Fibroblast of mammary gland (primary cell): ENCODE data around the gene SNCB.
A peak's percentile ranks its signal among the peaks of the same experiment; 100 is the strongest.

Experiments
- DNase-seq: peaks from one replicate; pipeline ENCODE4 v3.0.0-alpha.2; 2010; ENCODE audit warnings: low read depth
- H3K4me3 ChIP-seq: 2 replicates; pipeline ENCODE4 v1.5.1; 2011; ENCODE audit warnings: low read depth, mild to moderate bottlenecking, low read length, moderate library complexity; ENCODE audit not compliant: control insufficient read depth
- TF ChIP-seq, protein P1 (sequence below): conservative IDR thresholded peaks from 2 replicates; pipeline ENCODE4 v1.5.1; 2011; ENCODE audit warnings: low read depth, low read length, inconsistent platforms; ENCODE audit not compliant: control insufficient read depth, insufficient read depth

The SNCB gene

GRCh38 chr5:176656467-176656990 is 26.2 kb upstream of the SNCB start:
- H3K4me3 ChIP-seq, result no peak overlapping the region
- TF ChIP-seq, protein P1, sequence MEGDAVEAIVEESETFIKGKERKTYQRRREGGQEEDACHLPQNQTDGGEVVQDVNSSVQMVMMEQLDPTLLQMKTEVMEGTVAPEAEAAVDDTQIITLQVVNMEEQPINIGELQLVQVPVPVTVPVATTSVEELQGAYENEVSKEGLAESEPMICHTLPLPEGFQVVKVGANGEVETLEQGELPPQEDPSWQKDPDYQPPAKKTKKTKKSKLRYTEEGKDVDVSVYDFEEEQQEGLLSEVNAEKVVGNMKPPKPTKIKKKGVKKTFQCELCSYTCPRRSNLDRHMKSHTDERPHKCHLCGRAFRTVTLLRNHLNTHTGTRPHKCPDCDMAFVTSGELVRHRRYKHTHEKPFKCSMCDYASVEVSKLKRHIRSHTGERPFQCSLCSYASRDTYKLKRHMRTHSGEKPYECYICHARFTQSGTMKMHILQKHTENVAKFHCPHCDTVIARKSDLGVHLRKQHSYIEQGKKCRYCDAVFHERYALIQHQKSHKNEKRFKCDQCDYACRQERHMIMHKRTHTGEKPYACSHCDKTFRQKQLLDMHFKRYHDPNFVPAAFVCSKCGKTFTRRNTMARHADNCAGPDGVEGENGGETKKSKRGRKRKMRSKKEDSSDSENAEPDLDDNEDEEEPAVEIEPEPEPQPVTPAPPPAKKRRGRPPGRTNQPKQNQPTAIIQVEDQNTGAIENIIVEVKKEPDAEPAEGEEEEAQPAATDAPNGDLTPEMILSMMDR, result no peak
- no peak for DNase-seq

- TF ChIP-seq, protein P1, result no peak
- DNase-seq, result no peak
- H3K4me3 ChIP-seq, result no peak overlapping the region
These were observed 24.5 kb upstream of the SNCB start for GRCh38 chr5:176654856-176655255.

- peak; percentile 74 for DNase-seq
- TF ChIP-seq, protein P1, result no peak
- H3K4me3 ChIP-seq, result no peak overlapping the region
These were observed 23.4 kb upstream of the SNCB start for GRCh38 chr5:176653401-176654385.

GRCh38 chr5:176652136-176652535 is 21.8 kb upstream of the SNCB start:
- H3K4me3 ChIP-seq, result no peak overlapping the region
- DNase-seq, result peak; percentile 29
- TF ChIP-seq, protein P1, result no peak

DNA sequence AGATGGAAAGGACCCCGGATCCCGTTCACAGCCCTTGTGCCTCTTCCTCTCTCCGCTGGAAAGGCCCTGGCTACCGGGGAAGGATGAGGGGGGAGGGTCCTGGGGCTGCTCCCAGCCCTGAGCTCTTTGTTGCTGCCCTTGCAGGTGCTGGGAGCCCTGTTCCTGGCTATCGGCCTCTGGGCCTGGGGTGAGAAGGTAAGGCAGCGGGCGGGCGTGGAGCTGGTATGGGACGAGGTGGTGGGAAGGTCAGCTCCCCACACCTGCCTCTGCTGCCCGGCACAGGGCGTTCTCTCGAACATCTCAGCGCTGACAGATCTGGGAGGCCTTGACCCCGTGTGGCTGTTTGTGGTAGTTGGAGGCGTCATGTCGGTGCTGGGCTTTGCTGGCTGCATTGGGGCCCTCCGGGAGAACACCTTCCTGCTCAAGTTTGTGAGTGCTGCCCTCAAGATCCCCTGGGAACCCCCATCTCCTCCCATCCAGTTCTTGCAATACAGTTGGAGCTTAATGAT is 21.2 kb upstream of the SNCB start:
- no peak overlapping the region for H3K4me3 ChIP-seq
- DNase-seq, result no peak
- TF ChIP-seq, protein P1, result no peak

DNA sequence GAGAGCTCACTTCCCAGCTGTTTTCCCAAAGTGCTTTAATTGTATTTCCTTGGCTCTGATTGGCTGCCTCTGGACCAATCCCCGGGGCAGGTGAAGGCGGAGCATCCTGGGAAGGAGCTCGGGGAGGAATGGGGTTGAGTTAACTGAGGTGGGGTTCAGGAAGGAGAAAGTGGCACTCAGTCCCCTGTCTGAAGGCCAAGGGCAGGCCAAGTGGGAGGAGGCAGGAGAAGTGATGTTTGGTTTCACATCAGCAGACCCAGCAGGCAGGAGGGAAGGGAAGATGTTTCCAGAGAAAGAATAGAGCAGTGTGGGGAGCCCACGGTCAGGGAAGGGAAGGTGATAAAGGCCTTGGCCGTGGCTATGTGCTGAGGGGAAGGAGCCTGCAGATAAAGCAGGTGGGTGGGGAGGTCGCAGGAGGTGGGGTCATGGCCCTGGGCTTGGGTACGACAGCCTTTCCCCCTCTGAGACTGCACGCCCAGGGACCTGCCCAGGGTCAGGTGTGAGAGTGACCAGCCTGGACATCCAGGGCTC is 20.1 kb upstream of the SNCB start:
- no peak overlapping the region for H3K4me3 ChIP-seq
- DNase-seq, result peak; percentile 14
- TF ChIP-seq, protein P1, result no peak
